Forelimb muscle (tissue), 1 donor: ENCODE data around the gene PTCH2. TPM values are rescaled to one million over a fixed set of nuclear protein-coding genes. Genes with fewer than 3 reads are reported as not detected.
"Not testable (repeated sequence)": the region's sequence is repeated elsewhere in the genome, so short reads cannot be mapped to it uniquely, and the experiment has no call there.

Source experiments
- DNase-seq: peaks from one replicate; pipeline ENCODE4 v3.0.0-alpha.2; 2013; ENCODE audit warnings: low read depth
- polyA plus RNA-seq: library from polyadenylated mRNA; unstranded; fragments of 120-200 nt; gene quantifications from one replicate; pipeline ENCODE4 v1.2.1, GENCODE V29; 2013; ENCODE audit not compliant: insufficient read length

Gene PTCH2
- polyA plus RNA-seq, 1 donor = 10.9 TPM

GRCh38 chr1:44819196-44819607 is 23.9 kb downstream of the PTCH2 start:
- no peak for DNase-seq

GRCh38 chr1:44817771-44818495 is 25.1 kb downstream of the PTCH2 start:
- DNase-seq = no peak

DNA sequence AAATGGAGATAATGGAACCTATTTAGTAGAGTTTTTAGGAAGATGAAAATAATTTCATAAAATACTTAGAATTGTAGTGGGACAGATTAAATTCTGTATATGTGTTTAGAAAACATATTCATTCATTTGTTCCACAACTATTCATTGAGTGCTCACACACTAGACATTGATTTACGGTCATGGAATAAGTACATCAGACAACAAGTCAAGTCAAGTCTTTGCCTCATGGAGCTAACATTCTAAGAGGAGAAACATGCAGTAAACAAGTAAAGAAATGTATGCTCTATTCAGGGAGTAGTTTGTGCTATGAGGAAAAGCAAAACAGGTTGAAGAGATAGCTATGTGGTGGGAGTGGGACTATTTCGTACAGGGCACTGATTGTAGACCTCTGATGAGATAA is 25.7 kb downstream of the PTCH2 start:
- DNase-seq = no peak

DNA sequence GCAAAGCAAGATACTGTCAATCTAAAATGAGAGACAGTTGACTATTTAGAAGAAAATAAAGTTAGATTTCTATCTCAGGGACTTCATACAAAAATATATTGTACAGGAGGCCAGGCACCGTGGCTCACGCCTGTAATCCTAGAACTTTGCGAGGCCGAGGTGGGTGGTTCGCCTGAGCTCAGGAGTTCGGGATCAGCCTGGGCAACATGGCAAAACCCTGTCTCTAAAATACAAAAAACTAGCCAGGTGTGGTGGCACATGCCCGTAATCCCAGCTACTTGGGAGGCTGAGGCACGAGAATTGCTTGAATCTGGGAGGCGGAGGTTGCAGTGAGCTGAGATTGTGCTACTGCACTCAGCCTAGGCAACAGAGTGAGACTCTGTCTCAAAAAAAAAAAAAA is 27.1 kb downstream of the PTCH2 start:
- not testable (repeated sequence) for DNase-seq

- DNase-seq = no peak
These were observed 30.1 kb downstream of the PTCH2 start for GRCh38 chr1:44812822-44813543.

DNA sequence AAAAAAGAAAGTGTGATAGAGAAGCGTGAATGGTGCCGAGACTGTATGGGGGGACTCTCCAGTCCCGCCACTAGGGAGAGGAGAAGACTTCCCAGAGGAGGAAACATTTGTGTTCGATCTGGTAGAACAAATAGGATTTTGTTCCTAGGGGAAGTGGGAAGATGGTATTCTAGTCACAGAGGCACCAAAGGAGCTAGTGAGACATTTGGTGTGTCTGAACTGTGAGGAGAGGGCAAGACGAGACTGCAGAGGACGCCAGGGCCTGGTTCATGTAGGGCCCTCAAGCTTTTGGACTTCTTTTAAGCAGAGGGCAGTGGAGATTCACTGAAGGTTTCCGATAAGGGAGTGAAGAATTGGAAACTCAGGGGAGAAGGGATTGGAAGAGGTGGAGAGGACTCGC is 31.8 kb downstream of the PTCH2 start:
- DNase-seq = no peak

DNA sequence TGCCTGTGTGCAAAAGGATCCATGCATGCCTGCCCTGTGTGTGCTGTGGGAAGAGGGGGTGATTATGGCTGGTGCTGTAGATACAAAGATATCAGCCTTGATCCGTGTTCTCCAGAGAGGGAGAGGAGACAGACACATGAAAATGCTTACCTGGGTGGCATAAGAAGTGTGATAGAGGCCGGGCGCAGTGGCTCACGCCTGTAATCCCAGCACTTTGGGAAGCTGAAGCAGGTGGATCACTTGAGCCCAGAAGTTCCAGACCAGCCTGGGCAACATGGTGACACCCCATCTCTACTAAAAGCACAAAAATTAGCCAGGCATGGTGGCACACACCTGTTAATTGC is 32.3 kb downstream of the PTCH2 start:
- DNase-seq = not testable (repeated sequence)

- DNase-seq = no peak
These were observed 32.8 kb downstream of the PTCH2 start for GRCh38 chr1:44810101-44810761.

GRCh38 chr1:44808938-44809917 is 33.8 kb downstream of the PTCH2 start:
- DNase-seq = peak; percentile 36

DNA sequence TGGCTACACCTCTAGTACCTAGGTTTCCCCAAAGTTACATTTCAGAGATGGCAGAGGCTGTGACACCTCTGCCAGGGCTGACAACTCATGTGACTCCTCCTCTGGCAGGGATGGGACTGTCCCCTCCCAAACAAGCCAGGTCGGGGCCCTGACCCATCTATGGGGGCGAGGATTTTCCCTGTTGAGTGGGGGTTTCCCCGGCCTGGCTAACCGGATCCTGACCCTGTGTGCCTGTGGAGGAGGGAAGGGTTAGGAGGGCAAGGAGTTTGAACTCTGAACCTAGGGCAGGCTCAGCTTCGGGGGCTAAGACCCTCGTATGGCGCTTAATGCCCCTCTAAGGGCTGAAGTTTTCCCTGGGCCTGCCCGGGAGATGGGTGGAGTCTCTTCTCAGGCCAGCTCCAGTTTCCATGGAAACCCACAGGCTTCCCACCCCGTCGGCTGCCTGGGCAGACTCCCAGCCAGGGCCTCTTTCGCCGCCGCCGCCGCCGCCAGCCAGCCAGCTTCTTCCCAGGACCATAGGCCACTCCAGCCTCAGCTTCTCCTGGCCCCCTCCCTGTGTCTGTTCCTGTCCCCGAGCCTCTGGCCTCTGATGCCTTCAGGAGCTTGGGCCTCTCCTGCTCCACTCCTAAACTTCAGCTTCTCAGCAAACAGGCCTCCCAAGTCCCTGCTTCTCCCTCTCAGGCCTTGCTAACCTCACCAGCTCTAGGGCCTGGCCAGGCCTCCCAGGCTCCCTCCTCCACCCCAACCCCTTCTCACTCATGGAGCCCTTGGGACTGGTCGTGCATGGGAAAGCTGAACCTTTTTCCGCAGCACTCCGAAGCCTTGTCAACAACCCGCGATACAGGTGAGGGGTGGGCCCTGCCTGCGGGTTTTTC is 34.8 kb downstream of the PTCH2 start, which contains the start of gene BTBD19:
TSS of gene BTBD19 (plus strand) at position 461 of the 875 bp plus-strand sequence. CDS start at position 759, 298 bp downstream.
- peak; percentile 77 for DNase-seq

GRCh38 chr1:44807364-44808062 is 35.5 kb downstream of the PTCH2 start:
- DNase-seq = peak; percentile 92

DNA sequence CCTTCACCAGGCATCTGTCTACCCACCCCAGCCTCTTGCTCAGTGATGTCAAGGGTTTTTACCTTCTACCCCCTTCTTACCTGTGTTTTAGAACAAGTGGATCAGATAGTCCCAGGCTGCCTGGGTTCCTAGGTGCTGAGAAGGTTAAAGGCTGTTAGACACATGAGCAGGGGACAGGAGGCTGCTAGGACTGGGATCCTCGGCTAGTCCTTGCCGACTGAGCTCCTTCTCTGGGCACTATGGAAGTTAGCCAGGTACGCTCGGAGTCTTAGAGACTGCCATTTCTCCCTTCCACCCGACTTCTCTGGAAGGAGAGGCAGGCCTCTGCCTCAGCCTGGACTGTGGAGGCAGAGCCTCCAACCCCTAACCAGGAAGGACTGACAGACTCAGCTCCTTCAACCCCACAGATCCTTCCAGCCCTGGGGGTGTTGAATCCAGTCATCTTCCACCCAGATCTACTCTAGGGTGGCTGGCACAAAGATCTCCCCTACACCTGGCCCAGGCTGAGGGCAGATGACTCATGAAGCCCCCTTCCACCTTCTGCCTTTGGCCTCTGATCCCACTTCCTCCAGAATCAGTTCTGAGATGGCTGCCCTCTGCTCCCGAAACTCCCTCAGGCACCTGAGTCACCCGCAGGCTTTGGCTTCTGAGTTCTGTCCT is 36.2 kb downstream of the PTCH2 start, which contains the start of gene DYNLT4:
TSS of gene DYNLT4 (minus strand) at position 648 of the 660 bp plus-strand sequence. CDS start 683 bp downstream, outside the sequence.
- DNase-seq = no peak

GRCh38 chr1:44806025-44806703 is 36.9 kb downstream of the PTCH2 start:
- no peak for DNase-seq

DNA sequence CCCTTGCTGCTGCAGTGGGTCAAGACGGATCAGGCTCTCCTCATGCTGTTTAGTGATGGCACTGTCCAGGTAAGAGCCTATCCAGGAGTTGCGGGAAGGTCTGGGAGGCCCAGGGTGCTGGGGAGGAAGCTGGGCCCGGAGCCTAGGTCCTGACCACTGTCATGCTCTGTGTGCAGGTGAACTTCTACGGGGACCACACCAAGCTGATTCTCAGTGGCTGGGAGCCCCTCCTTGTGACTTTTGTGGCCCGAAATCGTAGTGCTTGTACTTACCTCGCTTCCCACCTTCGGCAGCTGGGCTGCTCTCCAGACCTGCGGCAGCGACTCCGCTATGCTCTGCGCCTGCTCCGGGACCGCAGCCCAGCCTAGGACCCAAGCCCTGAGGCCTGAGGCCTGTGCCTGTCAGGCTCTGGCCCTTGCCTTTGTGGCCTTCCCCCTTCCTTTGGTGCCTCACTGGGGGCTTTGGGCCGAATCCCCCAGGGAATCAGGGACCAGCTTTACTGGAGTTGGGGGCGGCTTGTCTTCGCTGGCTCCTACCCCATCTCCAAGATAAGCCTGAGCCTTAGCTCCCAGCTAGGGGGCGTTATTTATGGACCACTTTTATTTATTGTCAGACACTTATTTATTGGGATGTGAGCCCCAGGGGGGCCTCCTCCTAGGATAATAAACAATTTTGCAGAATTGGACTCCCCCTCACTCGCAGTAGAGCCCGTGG is 37.6 kb downstream of the PTCH2 start:
- no peak for DNase-seq

- DNase-seq = no peak
These were observed 39.5 kb downstream of the PTCH2 start for GRCh38 chr1:44803312-44804095.

- no peak for DNase-seq
These were observed 40.1 kb downstream of the PTCH2 start for GRCh38 chr1:44803062-44803311.

DNA sequence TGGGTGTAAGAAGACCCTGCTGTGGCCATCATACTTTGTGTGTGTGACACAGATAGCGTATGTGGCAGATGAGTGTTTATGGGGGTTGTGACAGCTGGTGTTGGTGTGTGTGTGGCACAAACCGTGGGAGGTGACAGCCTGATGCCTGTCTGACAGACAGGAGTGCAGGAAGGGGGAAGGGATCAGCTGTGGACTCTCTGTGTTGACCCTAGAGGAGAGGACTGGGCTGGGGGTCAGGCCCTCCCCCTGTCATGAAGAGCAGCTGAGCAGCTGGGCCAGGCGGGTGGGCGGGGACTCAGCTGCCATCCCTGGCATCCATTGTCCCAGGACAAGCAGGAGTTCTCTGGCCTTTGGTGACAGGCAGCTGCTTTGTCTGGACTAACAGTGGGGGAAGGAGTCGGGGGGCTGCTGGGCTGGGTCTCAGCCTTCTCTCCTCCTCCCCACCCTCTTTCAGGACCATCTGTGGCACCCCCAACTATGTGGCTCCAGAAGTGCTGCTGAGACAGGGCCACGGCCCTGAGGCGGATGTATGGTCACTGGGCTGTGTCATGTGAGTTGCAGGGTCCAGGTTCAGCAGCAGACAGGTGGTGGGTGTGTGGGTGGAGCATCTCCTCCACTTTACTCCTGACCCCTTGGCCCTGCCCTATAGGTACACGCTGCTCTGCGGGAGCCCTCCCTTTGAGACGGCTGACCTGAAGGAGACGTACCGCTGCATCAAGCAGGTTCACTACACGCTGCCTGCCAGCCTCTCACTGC is 40.6 kb downstream of the PTCH2 start:
- DNase-seq = no peak
